NCI-H1105 treated with DMSO at 0.1 percent for 48 hours (cell line): ENCODE results near the gene ETV6.

Experiments
- DNase-seq: peaks from one replicate; lab custom pipeline; 2025; lab: John Stamatoyannopoulos, UW

The ETV6 gene

GRCh38 chr12:11777451-11777850, 128.0 kb downstream of the ETV6 start:
- no peak for DNase-seq

GRCh38 chr12:11777962-11778361, 128.5 kb downstream of the ETV6 start:
- no peak for DNase-seq

GRCh38 chr12:11778713-11779685, 129.5 kb downstream of the ETV6 start:
- DNase-seq: no peak

- no peak for DNase-seq
Observed at GRCh38 chr12:11780521-11781101, 131.1 kb downstream of the ETV6 start.

- no peak for DNase-seq
Observed at GRCh38 chr12:11782914-11783420, 133.5 kb downstream of the ETV6 start.

GRCh38 chr12:11785712-11786111, 136.2 kb downstream of the ETV6 start:
- DNase-seq: no peak

- DNase-seq: no peak
Observed at GRCh38 chr12:11786638-11787365, 137.3 kb downstream of the ETV6 start.

GRCh38 chr12:11787437-11787836, 138.0 kb downstream of the ETV6 start:
- DNase-seq: no peak

GRCh38 chr12:11787933-11788849, 138.7 kb downstream of the ETV6 start:
- DNase-seq: no peak

GRCh38 chr12:11793921-11794710, 144.6 kb downstream of the ETV6 start:
- DNase-seq: no peak

GRCh38 chr12:11794751-11795150, 145.3 kb downstream of the ETV6 start:
- DNase-seq: no peak

- DNase-seq: no peak
Observed at GRCh38 chr12:11795192-11795912, 145.9 kb downstream of the ETV6 start.

- no peak for DNase-seq
Observed at GRCh38 chr12:11795913-11796459, 146.5 kb downstream of the ETV6 start.

- no peak for DNase-seq
Observed at GRCh38 chr12:11797317-11797913, 147.9 kb downstream of the ETV6 start.

GRCh38 chr12:11798006-11798708, 148.7 kb downstream of the ETV6 start:
- DNase-seq: no peak

- no peak for DNase-seq
Observed at GRCh38 chr12:11798856-11799501, 149.5 kb downstream of the ETV6 start.

GRCh38 chr12:11799502-11799873, 150.0 kb downstream of the ETV6 start:
- DNase-seq: no peak

GRCh38 chr12:11801643-11802042, 152.2 kb downstream of the ETV6 start:
- DNase-seq: peak; percentile 39
